Activated gamma-delta T cell treated with Interleukin-2 at 50 U/mL for 16 hours (primary cell): ENCODE data around the gene TLNRD1.
"Not testable (repeated sequence)": the region's sequence is repeated elsewhere in the genome, so short reads cannot be mapped to it uniquely, and the experiment has no call there.

Source experiments
- DNase-seq: peaks from one replicate; pipeline ENCODE4 v3.0.0-alpha.2; 2020

TLNRD1 gene

DNA sequence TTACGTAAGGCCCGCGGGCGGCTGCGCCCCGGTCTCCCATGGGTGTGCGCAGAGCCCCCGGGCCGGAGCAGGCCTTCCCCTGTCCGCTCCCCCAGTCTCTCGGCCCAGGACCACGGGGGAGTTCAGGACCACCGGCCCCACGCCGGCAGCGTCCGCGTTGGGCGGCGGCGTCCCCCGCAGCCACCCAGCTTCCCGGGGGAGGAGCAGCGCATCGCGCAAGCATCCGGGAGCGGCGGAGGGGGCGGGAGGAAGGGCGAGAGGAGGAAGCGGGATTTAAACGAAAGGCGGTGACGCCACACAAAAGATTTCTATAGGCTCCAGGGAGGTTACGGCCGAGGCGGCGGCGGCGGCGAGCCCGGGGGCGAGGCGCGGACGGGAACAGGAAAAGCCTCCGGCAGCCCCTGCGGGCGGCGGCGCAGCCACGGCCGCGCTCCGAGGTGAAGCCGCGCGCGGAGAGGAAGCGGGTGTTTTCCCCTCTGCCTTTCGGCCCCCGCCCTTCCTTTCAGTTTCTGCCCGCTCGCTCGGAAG is at the start of gene TLNRD1:
Gene TLNRD1 (plus strand): TSS at position 300 of the 528 bp plus-strand sequence. CDS start 1,349 bp downstream, outside the sequence.
- peak; percentile 76 for DNase-seq

- no peak for DNase-seq
Observed at GRCh38 chr15:80951941-80952340, 48.8 kb upstream of the TLNRD1 start.

- DNase-seq = no peak
Observed at GRCh38 chr15:80953001-80953952, 47.4 kb upstream of the TLNRD1 start.

DNA sequence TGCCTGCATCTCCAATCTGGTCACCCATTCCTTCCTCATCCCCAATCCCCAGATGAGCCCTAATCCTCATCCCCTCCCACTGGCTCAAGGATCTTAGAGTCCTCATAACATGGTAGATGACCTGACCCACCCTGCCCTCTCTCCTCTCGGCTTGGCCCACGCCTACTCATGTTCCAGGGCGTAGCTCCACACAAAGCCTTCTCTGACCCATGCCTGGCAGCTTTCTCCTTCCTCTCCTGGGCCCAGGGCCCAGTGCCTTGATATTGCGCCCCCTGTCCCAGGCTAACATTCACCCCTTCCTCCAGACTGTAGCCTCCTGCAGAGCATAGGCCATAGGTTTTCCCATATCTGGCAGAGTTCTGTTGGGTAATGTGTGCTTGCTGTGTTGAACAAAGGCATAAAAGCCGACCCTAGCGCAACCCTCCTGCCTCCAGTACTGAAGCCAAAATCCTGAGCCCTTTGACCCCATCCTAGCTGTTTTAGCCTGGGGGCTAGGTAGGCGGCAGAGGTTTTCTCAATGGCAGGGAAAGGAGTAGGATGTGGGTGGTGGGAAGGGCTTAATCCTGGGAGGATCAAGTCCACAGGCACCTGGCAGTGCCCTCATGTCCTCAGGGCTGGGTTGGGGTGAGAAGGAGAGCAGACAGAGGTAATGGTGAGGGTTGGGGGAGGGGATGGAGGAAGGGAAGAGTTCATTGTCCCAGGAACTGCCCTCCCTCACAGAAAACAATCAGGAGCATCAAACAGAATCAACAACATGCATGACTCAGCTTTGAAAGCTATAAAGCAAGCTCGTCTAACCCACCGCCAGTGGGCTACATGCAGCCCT is 46.6 kb upstream of the TLNRD1 start:
- no peak for DNase-seq

DNA sequence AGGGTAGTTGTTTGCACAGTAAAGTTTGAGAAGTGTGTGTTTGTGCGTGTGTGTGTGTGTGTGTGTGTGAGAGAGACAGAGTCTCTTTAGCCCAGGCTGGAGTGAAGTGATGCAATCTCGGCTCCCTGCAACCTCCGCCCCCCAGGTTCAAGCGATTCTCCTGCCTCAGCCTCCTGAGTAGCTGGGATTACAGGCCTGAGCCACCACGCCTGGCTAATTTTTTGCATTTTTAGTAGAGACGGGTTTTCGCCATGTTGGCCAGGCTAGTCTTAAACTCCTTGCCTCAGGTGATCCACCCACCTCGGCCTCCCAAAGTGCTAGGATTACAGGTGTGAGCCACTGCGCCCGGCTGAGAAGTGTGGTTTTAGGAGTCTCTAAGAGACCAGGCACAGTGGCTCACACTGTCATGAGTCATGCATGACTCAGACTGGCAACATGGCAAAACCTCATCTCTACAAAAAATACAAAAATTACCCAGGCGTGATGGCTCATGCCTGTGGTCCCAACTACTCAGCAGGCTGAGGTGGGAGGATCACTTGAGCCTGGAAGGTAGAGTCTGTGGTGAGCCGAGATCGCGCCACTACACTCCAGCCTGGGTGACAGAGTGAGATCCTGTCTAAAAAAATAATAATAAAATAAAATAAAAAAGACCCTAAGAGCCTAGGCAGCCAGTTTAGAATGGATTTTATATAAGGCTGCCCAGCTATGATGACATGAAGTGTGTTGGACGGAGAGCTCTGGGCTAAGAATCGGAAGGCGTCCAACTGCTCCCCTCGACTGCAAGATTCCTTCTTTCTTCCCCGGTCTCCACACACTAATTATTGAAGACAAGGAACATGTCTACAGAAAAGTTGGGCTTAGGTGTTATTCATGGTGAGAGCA is 44.9 kb upstream of the TLNRD1 start:
- DNase-seq = peak; percentile 42

GRCh38 chr15:80957556-80957955 is 43.2 kb upstream of the TLNRD1 start:
- no peak for DNase-seq

- DNase-seq = no peak
Observed at GRCh38 chr15:80957976-80958375, 42.7 kb upstream of the TLNRD1 start.

DNA sequence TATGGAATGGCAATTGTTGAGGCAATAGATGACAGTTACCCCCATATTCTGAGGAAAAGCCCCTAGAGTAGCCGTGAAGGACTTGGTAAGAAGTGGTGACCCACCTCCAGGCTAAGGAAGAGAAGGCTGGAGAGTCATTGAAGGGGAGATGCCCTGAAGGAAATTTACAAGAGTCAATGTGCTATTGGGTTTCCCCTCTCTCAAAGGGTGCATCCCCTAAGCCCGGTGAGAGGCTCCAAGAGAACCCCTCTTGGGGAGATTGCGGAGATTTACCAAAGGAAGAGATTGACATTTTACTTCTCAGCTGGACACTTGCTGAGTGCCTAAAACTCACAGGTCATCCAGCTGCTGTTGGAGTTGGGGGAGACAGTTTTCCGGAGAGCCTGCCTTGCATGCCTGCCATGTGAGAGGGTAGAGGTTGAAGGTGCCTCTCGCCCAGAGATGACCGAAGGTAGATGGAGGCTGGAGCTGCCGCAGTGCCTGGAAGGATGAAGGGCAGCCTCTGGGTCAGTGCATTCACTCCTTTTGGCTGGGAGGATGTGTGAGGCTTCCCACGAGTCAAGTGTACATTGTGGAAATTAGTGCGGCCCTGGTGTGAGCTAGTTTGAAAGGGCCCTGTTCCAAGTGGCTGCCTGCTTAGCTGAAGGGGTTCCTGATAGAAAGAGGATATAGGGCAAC is 41.8 kb upstream of the TLNRD1 start:
- DNase-seq = no peak

GRCh38 chr15:80965454-80965853 is 35.3 kb upstream of the TLNRD1 start:
- DNase-seq = not testable (repeated sequence)

GRCh38 chr15:80966431-80967197 is 34.1 kb upstream of the TLNRD1 start:
- DNase-seq = no peak

DNA sequence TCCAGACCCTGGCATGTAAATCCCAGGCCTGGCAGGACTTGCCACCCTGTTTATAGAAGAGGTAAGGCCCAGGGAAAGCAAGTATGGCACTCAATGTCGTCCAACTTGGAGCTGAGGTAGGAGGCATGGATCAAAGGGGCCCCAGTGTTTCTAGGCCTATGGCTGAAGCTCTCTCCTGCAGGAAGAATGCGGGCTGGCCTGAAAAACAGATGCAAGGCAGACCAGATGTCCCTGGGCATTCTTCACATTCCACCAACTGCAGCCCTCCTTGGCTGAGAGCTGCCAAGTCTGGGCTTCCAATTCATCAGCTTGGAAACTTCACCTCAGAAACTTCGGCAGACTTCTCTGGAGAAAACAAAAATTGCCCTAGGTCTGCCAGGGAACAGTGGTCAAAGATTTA is 33.3 kb upstream of the TLNRD1 start:
- no peak for DNase-seq

- DNase-seq = no peak
Observed at GRCh38 chr15:80967991-80968510, 32.7 kb upstream of the TLNRD1 start.

- DNase-seq = no peak
Observed at GRCh38 chr15:80969316-80969715, 31.4 kb upstream of the TLNRD1 start.

DNA sequence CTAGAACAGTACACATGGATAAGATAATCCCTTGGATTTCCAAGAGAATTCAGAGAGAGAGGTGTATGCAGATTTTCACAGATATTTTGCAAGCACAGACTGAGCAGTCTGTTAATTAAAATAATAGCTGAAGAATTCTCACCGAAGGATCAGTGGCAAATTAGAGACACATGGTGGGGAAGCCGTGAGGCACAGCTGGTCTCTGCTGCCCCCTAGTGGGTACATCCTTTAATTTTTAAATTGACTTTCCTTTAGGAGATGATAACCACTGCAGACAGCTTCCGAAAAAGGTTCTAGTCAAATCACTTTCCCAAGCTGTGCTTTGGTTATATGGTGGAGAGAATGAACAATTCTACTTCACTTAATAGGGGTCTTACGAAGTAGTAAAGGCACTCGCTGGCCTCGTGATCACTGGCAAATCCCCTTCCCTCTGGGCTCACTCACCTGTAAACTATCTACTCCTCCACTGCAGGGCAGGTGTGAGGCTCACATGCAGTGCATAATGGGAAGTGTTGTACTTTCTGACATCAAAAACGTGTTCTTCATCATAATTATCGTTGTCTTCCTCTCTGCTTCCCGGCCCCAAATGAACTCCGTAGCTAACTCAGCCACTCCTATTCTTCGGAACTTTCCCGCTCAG is 30.6 kb upstream of the TLNRD1 start:
- DNase-seq = peak; percentile 63

DNA sequence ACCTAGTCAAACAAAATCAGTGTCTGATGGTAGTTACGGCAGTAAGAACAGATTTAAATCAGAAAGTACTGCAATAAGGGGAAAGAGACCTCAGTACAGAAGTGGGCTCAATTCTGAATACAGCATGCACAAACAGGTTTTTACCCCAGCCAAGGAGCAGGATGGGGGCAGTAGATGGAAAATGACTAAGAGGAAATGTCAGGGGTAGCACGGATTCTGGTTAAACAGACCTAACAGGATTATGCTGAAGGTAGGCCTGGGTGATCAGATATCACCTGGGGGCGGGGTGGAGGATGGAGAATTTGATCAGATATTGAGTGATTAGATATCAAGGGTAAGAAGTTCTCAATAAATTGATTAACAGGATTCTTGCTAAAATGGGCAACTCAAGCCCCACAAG is 30.1 kb upstream of the TLNRD1 start:
- DNase-seq = no peak

- no peak for DNase-seq
Observed at GRCh38 chr15:80971143-80971542, 29.6 kb upstream of the TLNRD1 start.

- DNase-seq = no peak
Observed at GRCh38 chr15:80972276-80972675, 28.4 kb upstream of the TLNRD1 start.

- no peak for DNase-seq
Observed at GRCh38 chr15:80974914-80975313, 25.8 kb upstream of the TLNRD1 start.

DNA sequence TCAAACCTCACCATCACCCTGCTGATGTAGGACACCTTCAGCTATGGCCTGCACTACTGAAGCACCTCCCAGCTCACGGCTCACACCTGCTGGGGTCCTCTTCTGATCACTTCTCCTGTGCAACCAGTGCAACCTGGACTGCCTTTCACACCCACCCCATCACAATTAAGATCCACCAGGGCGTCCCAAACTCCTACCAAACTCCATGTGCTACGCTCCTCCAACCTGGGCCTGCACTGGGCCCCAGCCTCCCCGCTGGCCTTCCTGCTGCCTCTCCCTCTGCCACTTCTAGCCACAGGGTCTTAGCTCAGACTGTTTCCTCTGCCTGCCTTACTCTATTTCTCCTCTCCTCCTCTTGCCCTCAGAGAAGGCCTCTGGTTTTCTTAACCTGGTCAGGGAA is 23.9 kb upstream of the TLNRD1 start:
- no peak for DNase-seq

GRCh38 chr15:80977627-80978036 is 23.1 kb upstream of the TLNRD1 start:
- peak; percentile 13 for DNase-seq
